Smooth muscle cell (in vitro differentiated cells): ENCODE data around the gene OR7A5. TPM values are rescaled to one million over a fixed set of nuclear protein-coding genes. Genes with fewer than 3 reads are reported as not detected.

Source experiments
- DNase-seq: peaks from one replicate; lab custom pipeline; 2025; ENCODE audit not compliant: unreplicated experiment; lab: John Stamatoyannopoulos, UW
- H2AFZ ChIP-seq: fragments of 200-600 bp; sonication (generic); 2 replicates; pipeline ENCODE4 v1.6.0; 2016; ENCODE audit warnings: antibody characterized with exemption, low read depth, mild to moderate bottlenecking
- H3F3A ChIP-seq: fragments of 200-600 bp; sonication (generic); 2 replicates; pipeline ENCODE4 v1.6.0; 2017; ENCODE audit warnings: antibody characterized with exemption, low read depth
- H3K27ac ChIP-seq: fragments of 200-600 bp; sonication (generic); 2 replicates; pipeline ENCODE4 v1.5.1; 2016; ENCODE audit warnings: low read depth, mild to moderate bottlenecking
- H3K27me3 ChIP-seq: fragments of 200-600 bp; sonication (generic); 2 replicates; pipeline ENCODE4 v1.6.1; 2016; ENCODE audit warnings: low read depth, mild to moderate bottlenecking
- H3K36me3 ChIP-seq: fragments of 200-600 bp; sonication (generic); 2 replicates; pipeline ENCODE4 v1.5.1; 2016; ENCODE audit warnings: low read depth
- H3K4me1 ChIP-seq: fragments of 200-600 bp; sonication (generic); 2 replicates; pipeline ENCODE4 v1.5.1; 2016; ENCODE audit warnings: low read depth
- H3K4me2 ChIP-seq: fragments of 200-600 bp; sonication (generic); 2 replicates; pipeline ENCODE4 v1.6.0; 2016; ENCODE audit warnings: mild to moderate bottlenecking
- H3K4me3 ChIP-seq: fragments of 200-600 bp; sonication (generic); 2 replicates; pipeline ENCODE4 v1.5.1; 2016; ENCODE audit warnings: mild to moderate bottlenecking
- H3K79me2 ChIP-seq: fragments of 200-600 bp; sonication (generic); 2 replicates; pipeline ENCODE4 v1.6.0; 2016; ENCODE audit warnings: low read depth, mild to moderate bottlenecking
- H3K9ac ChIP-seq: fragments of 200-600 bp; sonication (generic); 2 replicates; pipeline ENCODE4 v1.6.0; 2016; ENCODE audit warnings: low read depth
- H3K9me3 ChIP-seq: fragments of 200-600 bp; sonication (generic); replicated peaks from 2 replicates; pipeline ENCODE4 v1.5.1; 2016; ENCODE audit warnings: low read depth
- H4K20me1 ChIP-seq: fragments of 200-600 bp; sonication (generic); 2 replicates; pipeline ENCODE4 v1.6.0; 2016; ENCODE audit warnings: low read depth
- CTCF ChIP-seq: fragments of 200-600 bp; sonication (generic); IDR thresholded peaks from 2 replicates; pipeline ENCODE4 v1.5.1; 2017; ENCODE audit warnings: borderline replicate concordance, mild to moderate bottlenecking, antibody characterized with exemption; ENCODE audit not compliant: insufficient read depth, poor library complexity, severe bottlenecking
- WGBS: methylation state at CpG from one replicate; pipeline ENCODE4 v1.1.7; 2016; ENCODE audit warnings: low lambda C conversion rate; 5-methylcytosine and 5-hydroxymethylcytosine counted together
- polyA plus RNA-seq: library from polyadenylated mRNA; unstranded; fragments of >200 nt; fragmentation: Nextera tagmentation; extraction: Ambion mirVana; gene quantifications from 2 replicates; pipeline ENCODE4 v1.2.1, GENCODE V29; 2016
- total RNA-seq: library from RNA; depleted of rRNA; stranded (reverse); fragments of >200 nt; gene quantifications from 2 replicates; pipeline ENCODE4 v1.2.3, GENCODE V29; 2014

Gene OR7A5
- total and polyA plus RNA-seq, 2 experiments from 2014 or later = not detected

GRCh38 chr19:14817052-14817451 is 17.9 kb downstream of the OR7A5 start:
- Histone ChIP-seq H2AFZ (no peak overlapping the region), H4K20me1 (no peaks in the 10 kb centered on the region), H3K4me2 (no peak overlapping the region), H3K79me2 (no peaks in the 10 kb centered on the region), H3K27ac (no peak overlapping the region), H3K4me3 (no peak overlapping the region), H3K4me1 (no peaks in the 10 kb centered on the region), H3K27me3 (no peaks in the 10 kb centered on the region), H3K9me3 (no peaks in the 10 kb centered on the region), H3K9ac (no peak overlapping the region), H3F3A (no peaks in the 10 kb centered on the region), H3K36me3 (no peaks in the 10 kb centered on the region)
- TF ChIP-seq CTCF = no peak
- DNase-seq = no peak
- 45% methylated on average over 3 of the region's 3 CpGs for WGBS

GRCh38 chr19:14814982-14815652 is 19.9 kb downstream of the OR7A5 start:
- Histone ChIP-seq H3F3A (no peaks in the 10 kb centered on the region), H3K27me3 (no peaks in the 10 kb centered on the region), H3K4me3 (no peak overlapping the region), H3K4me2 (no peak overlapping the region), H3K4me1 (no peaks in the 10 kb centered on the region), H4K20me1 (no peaks in the 10 kb centered on the region), H3K9me3 (no peaks in the 10 kb centered on the region), H3K9ac (no peak overlapping the region), H3K79me2 (no peaks in the 10 kb centered on the region), H3K27ac (no peak overlapping the region), H3K36me3 (no peaks in the 10 kb centered on the region), H2AFZ (no peak overlapping the region)
- TF ChIP-seq CTCF = no peak
- WGBS = 76% methylated on average over 2 of the region's 2 CpGs
- no peak for DNase-seq

- no peak overlapping the region for H3K4me2 ChIP-seq
- H3K27ac ChIP-seq = no peak overlapping the region
- no peak for TF ChIP-seq CTCF
- no peaks in the 10 kb centered on the region for H3K79me2 ChIP-seq
- H3K4me3 ChIP-seq = no peak overlapping the region
- no peak overlapping the region for H3K9ac ChIP-seq
- 72% methylated on average over 9 of the region's 9 CpGs for WGBS
- no peaks in the 10 kb centered on the region for H3K36me3 ChIP-seq
- no peaks in the 10 kb centered on the region for H3K9me3 ChIP-seq
- H3F3A ChIP-seq = no peaks in the 10 kb centered on the region
- H3K4me1 ChIP-seq = no peaks in the 10 kb centered on the region
- H2AFZ ChIP-seq = no peak overlapping the region
- no peaks in the 10 kb centered on the region for H4K20me1 ChIP-seq
- no peak for DNase-seq
- H3K27me3 ChIP-seq = no peaks in the 10 kb centered on the region
These were observed 25.5 kb downstream of the OR7A5 start for GRCh38 chr19:14809272-14810057.

GRCh38 chr19:14804765-14805164 is 30.2 kb downstream of the OR7A5 start:
- H3K4me3 ChIP-seq = no peak overlapping the region
- H3K27ac ChIP-seq = no peak overlapping the region
- DNase-seq = no peak
- H3K4me2 ChIP-seq = no peak overlapping the region
- no peaks in the 10 kb centered on the region for H3K36me3 ChIP-seq
- no peaks in the 10 kb centered on the region for H3K27me3 ChIP-seq
- H3K9me3 ChIP-seq = no peaks in the 10 kb centered on the region
- H3K4me1 ChIP-seq = no peaks in the 10 kb centered on the region
- 85% methylated on average over 3 of the region's 3 CpGs for WGBS
- H4K20me1 ChIP-seq = no peaks in the 10 kb centered on the region
- H3F3A ChIP-seq = no peaks in the 10 kb centered on the region
- no peak overlapping the region for H2AFZ ChIP-seq
- TF ChIP-seq CTCF = no peak
- H3K79me2 ChIP-seq = no peaks in the 10 kb centered on the region
- no peak overlapping the region for H3K9ac ChIP-seq
